Right renal pelvis (tissue), 4 donors: ENCODE results near the gene DES. TPM values are rescaled to one million over a fixed set of nuclear protein-coding genes. Genes with fewer than 3 reads are reported as not detected.

Experiments used
- DNase-seq, 4 donors: peaks; one replicate each; pipeline ENCODE4 v3.0.0-alpha.2; 2013; ENCODE audit warnings: low read depth in 4 of 4, low spot score in 3 of 4, missing footprints in 1 of 4
- polyA plus RNA-seq, 4 donors: library from polyadenylated mRNA; unstranded; fragments of 120-200 nt; gene quantifications; one replicate each; pipeline ENCODE4 v1.2.1, GENCODE V29; 2013; ENCODE audit not compliant: insufficient read length in 4 of 4

Gene DES
- polyA plus RNA-seq, 4 donors, result 5.9 to 6.8 (median 6.6) TPM

DNA sequence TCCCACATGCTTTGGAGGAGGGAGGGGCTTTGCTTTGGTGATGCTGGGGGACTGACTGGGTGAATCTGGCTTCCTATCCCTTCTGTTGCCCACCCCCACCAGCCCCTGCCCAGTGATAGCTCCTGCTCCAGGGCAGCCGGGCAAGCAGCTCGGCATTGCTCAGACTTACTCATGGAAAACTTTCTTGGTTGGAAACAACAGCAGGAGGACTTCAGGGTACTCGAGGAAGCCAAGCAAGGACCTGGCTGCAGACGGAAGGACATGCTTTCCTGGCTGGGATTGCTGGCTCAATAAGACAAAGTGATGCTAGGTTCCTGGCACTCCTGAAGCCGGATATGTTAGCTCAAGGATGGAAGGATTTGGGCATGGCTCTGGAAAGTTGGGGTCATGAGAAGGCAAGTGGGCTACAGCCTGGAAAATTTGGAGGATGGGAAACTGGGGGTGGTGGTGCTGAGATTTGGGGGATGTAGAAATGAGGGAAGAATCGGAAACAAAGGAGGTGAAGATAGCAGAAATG, 19.6 kb downstream of the DES start:
- DNase-seq, result no peak

DNA sequence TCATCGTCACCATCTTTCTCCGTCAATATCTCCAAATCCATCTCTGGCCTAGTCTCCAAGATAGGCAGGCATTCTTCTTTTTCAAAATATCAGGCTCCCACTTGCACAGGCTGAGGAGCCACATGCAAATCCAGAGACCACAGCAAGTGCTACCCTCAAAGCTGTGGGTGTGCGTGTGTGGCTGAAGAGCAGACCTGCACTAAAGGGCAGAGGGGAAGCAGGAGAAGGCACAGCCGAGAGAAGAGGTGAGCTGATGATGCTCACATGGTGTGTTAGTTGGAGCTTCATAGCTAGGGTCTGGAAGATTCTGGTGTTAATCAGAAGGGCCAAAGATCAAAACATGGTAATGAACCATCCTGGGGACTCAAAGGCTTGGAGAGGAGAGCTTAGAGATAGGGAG, 20.3 kb downstream of the DES start:
- no peak for DNase-seq

DNA sequence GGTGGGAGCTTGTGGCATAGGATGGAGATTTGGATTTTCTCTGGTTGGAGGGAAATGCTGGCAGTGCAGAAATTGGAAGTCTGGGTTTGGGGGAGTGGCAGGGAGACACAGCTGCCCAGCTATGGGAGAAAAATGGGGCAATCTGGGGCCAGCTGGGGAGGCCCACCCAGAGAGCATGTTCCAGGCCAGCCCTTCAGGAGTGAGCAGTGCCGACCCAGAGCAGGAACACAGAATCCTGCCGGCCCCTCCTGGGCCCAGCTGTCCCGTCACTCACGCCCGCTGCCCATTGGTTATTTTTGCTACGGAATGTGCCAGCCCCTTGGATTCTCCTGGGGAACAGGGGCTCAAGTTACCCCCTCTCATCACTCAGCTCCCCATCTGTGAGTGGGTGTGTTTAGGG, 21.3 kb downstream of the DES start:
- no peak for DNase-seq

DNA sequence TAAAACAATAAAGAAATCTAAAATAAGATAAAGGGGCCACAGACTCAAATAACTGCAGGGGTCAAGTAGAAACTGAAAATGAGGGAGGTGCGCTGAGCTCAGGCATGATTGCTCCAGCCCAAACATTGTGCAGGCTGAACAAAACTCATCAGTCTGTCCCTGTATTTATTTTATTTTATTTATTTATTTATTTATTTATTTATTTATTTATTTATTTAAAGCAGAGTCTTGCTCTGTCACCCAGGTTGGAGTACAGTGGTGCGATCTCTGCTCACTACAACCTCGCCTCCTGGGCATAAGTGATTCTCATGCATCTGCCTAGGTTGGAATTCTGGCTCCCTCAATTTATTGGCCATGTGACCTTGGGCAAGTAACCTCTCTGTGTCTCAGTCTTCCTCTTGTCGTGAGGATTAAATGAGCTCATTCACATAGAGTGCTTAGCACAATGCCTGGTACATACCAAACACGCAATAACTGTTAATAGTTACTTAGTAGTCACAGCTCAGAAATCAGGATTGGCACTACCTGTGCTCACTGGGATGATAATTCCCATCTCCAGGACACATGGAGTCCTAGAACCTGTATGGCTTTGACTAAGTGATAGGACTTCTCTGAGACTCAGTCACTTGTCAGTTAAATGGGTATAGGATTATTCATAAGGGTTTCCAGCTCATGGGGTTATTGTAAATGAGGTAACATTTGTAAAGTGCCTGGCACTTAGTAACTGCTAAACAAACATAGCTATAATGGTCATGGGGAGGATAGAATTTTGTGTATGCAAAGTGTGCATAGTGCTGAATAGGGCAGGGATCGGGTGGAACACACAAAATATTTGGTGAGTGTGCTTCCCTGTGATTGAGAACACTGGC, 22.4 kb downstream of the DES start:
- DNase-seq, result no peak

DNA sequence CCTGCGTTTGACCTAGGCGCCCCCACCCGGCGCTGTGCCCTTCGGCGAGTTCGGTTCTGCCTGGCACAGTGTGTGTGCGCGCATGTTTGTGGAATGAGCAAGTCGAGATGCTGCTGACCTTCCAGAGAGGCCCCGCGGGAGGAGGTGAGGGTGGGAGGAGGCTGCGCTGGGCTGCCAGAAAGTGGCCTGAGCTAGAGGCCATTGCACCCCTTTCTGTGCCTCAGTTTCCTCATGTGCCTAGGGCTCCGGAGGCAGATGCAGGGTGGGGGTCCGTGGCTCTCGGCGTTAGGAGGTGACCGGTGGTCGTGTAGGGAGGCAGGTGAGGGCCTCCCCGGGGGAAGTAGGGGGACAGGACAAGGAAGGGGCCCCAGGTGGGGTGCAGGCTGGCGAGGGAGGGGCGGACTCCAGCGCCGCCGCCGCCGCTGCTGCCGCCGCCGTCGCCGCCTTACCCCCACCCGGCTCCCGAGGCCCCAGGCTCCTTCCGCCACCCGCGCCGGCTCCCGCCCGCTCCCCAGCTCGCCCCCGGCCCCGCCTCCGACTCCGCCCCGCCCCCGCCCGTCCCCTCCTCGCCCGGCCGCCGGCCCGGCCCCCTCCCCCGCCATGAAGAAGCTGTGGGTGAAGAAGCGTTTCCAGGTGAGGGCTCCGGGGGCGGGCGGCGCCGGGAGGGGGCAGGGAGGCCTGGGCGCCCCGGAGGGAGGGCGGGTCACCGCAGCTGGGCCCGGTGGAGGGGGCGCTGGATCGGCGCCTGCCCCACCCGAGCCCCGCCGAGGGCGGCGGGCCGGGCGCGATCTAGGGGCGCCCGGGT, 23.5 kb downstream of the DES start:
- no peak for DNase-seq

DNA sequence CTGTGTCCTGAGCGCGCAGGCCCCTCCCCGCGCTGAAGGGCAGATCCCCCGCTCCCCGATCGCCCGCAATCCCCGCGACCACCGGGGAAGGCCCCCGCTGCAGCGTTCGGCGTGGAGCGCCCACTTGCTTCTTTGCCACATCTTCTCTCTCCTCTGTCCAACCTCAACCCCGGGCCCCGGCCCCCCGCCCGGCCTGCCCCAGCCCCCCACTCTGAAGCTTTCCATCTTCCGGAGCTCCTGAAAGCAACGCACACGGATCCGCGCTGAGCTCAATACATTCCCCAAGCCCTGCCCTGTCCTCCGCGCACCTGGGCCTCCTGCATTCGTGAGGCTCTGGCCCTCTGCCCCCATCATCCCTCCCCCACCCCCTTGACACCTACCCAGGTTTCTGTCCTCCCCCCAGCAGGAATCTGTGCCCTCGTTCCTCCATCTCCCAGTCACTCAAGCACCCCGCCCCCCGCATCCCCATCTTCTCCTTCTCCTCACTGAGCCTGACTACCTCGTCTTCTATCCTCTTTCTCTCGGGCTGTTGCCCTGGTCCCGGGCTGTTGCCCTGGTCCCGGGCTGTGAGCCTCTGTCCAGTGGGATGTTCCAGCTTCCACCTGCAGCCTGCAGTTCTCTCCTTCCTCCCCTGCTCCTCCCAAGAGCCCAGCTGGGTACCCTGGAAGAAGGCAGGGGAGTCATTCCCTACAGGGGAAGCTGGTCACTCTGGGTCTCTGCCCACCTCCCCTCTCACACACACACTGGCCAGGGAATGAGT, 24.3 kb downstream of the DES start:
- DNase-seq, result no peak

DNA sequence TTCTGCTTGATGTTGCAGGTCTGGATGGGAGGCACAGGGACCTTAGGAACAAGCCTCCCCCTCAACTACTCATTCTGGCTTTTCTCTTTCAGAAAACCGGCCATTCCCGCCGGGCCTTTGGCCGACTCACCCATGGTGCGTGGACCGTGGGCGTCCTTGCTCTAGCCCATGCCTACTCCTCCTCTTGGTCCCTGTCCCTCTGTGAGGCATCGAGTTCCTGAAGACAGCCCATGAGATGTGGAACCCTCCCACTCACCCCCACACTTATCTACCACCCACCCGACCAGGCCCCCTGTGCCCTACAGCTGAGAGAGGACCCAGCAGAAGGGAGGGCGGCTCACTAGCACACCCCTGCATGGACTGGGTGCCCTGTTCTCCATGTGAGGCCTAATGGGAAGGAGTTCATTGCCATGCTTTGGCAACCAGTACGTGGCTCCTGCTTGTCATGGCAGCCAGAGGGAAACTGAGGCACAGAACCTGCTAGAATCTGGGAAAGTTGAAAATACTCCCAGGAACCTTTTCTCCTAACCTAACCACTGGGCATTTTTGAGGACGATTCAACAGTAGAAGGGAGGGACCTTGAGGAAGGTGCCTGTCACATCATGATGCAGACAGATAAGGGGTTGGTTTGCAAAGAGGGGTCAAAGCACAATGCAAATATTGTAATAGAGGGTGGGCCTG, 25.0 kb downstream of the DES start:
- DNase-seq, result no peak

DNA sequence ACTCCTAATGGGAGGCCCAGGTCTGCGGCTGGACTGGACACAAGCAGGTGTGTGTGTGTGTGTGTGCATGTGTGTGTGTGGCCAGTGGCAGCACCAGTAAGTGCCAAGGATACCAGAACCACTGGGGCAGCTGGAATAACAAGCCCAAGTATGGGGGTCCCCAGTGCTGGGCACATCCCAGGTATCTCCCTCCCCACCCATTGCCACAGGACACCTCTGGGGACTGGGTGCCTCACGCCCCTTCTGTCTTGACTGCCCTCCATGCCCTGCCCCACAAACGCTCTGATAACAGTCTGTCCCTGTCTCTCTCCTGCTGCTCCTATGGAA, 25.5 kb downstream of the DES start:
- DNase-seq, result no peak

DNA sequence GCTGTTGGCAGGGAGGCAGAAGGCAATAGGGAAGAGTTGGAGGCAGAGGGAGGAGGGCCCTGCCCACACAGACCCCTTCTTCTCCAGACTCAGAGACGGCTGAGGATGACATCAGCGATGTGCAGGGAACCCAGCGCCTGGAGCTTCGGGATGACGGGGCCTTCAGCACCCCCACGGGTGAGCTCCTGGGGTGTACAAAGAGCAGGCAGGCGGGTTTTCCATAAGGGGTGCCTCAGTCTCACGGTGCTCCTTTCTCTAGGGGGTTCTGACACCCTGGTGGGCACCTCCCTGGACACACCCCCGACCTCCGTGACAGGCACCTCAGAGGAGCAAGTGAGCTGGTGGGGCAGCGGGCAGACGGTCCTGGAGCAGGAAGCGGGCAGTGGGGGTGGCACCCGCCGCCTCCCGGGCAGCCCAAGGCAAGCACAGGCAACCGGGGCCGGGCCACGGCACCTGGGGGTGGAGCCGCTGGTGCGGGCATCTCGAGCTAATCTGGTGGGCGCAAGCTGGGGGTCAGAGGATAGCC, 26.5 kb downstream of the DES start:
- DNase-seq, result no peak

DNA sequence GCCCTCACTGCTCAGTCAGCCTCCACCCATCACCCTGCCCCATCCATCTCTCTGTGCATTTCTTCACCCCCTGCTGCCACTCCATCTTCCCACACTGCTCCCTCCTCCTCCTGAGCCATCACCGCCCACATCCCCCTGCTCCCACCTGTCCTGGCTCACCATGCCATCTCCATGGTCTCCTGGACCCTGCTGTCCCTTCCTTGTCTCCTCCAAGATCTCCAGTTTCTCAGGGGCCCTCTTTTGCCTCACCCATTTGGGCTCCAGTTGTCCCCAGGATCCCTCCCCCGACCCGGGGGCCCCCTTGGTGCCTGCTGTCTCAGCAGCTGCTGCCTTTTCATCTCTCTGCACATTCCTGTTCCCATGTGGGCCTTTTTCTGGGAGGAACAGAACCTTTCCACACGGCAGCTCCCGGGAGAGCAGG, 27.1 kb downstream of the DES start:
- no peak for DNase-seq

DNA sequence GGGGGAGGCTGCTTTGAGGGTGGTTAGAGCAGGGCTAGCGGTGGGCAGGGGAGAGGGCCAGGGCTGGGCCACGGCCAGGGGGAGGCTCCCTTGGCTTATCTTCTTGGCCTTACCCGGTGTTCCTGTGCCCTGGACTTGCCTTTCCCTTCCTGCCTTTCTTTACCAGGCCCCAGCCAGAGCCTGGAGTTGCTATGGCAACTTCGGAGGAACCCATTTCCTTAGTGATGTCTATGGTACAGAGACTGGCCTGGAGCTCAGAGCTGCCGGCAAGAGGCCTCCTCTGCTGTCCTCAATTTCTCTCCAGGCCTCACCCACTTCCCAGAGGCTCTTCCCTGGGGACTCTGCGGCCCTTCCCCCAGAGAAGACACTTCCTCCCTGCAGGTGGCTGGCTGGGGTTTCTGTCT, 27.9 kb downstream of the DES start:
- no peak for DNase-seq

DNA sequence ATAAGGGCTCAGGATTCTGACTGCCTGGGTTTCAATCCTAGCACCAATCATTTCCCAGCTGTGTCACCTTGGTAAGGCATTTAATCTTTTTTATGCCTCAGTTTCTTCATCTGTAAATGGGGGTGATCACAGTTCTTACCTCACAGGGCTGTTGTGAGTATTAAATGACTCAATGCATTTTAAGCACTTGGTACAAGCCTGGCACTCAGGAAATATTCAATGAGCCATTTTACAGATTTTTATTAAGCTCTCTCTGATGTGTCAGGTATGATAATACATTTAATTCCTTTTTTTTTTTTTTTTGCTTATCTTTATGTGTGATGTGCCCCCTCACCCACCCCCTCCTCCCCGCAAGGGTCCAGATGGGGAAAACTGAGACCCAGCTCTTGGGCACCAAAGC, 28.5 kb downstream of the DES start:
- DNase-seq, result no peak

DNA sequence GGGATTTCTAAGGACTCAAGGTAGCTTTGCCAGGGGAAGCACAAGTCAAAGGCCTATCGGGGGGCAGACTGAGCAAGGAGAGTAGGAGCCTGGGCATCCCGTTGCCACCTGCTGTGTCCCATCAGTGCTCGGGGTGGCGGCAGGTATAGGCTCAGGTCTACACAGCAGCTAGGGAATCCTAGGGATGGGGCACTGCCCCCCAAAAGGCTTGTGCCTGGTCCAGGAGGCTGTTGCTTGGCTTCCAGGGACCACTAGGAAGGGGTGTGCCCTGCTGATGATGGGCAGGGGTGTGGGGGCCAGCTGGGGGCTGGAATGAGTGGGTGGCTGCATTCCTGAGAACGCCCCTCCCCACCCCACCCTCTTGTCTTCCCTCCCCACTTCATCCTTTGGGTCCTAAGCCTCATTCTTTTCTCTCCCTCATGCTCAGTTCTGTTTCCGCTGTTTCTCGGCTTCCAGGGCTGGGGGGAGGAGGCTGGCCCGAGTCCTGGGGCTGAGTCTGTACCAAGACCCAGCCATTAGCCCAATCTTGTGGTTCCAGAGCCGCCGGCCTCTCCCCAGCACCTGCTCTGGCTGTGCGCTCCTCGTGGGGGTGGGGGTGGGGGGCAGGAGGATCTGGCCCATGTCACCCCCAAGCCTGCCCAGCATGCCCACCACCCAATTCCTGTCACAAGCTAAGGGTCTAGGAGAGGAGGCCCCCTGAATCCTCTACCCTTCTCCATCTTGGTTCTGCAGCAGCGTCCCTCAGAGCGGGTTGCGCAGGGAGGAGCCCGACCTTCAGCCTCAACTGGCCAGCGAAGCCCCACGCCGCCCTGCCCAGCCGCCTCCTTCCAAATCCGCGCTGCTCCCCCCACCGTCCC, 29.3 kb downstream of the DES start:
- DNase-seq, result no peak

DNA sequence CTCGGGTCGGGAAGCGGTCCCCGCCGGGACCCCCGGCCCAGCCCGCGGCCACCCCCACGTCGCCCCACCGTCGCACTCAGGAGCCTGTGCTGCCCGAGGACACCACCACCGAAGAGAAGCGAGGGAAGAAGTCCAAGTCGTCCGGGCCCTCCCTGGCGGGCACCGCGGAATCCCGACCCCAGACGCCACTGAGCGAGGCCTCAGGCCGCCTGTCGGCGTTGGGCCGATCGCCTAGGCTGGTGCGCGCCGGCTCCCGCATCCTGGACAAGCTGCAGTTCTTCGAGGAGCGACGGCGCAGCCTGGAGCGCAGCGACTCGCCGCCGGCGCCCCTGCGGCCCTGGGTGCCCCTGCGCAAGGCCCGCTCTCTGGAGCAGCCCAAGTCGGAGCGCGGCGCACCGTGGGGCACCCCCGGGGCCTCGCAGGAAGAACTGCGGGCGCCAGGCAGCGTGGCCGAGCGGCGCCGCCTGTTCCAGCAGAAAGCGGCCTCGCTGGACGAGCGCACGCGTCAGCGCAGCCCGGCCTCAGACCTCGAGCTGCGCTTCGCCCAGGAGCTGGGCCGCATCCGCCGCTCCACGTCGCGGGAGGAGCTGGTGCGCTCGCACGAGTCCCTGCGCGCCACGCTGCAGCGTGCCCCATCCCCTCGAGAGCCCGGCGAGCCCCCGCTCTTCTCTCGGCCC, 30.1 kb downstream of the DES start:
- DNase-seq, result no peak

DNA sequence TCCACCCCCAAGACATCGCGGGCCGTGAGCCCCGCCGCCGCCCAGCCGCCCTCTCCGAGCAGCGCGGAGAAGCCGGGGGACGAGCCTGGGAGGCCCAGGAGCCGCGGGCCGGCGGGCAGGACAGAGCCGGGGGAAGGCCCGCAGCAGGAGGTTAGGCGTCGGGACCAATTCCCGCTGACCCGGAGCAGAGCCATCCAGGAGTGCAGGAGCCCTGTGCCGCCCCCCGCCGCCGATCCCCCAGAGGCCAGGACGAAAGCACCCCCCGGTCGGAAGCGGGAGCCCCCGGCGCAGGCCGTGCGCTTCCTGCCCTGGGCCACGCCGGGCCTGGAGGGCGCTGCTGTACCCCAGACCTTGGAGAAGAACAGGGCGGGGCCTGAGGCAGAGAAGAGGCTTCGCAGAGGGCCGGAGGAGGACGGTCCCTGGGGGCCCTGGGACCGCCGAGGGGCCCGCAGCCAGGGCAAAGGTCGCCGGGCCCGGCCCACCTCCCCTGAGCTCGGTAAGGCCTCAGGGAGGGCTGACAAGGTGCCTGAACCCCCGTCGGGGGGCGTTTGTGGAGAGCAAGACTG, 30.7 kb downstream of the DES start:
- DNase-seq, result no peak

DNA sequence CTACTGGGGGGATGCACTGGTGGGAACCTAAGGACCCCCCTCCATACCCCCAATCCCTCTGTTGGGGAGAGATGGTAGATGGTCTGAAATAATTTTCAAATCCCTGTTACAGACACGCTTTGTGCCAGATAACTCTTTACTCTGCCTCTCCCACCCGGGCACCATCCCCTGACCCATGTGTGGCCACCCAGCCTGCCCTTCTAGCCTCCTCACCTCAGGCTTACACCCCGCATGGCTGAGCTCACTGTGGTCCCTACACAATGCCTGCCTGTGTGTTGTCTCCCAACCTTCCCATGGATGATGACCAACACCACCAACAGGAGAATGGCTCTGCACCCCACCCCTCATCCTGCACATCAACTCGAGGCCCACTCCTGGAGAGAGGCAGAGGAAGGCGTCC, 31.4 kb downstream of the DES start:
- DNase-seq, result no peak

DNA sequence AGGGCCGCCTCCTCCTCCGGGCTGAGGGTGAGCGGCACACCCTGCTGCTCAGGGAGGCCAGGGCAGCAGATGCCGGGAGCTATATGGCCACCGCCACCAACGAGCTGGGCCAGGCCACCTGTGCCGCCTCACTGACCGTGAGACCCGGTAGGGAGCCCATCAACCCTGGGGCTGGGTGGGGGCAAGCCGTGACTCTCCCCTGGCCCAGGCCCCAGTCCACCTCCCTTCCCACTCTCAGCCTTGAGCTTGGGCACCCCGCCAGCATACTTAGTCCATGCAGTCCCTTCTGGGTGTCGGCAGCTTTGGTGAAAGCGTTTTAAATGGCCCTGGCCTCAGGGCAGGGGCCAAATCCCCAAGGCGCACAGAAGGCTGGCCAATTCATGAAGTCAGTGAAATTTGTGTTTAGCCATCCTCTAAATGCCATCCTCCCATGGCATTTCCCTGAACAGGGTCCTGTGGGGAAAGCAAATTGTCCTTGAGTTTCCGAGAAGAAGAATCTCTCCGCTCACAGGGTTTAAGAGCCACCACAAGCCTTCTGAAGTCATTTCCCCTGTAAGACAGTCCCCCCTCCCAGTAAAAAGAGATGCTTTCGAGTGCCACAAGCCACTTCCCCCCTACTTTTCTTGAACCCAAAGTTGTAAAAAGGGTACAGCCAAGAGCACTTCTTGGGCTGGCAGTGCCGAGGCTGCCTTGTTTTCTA, 33.6 kb downstream of the DES start:
- no peak for DNase-seq
